Activated T-helper 17 cell treated with anti-CD3 and anti-CD28 coated beads, Interleukin-2, amount 50 U/mL, for 72 hours (primary cell): ENCODE results near the gene PCDH9. TPM values are rescaled to one million over a fixed set of nuclear protein-coding genes. Genes with fewer than 3 reads are reported as not detected.

Experiments
- ATAC-seq: fragments of 150-1000 bp; cut with Tn5 transposase; replicated peaks from 2 replicates; pipeline ENCODE4 v1.10.0; 2021; ENCODE audit warnings: mild to moderate bottlenecking, moderate library complexity
- H3K27ac Mint-ChIP-seq: one replicate; pipeline ENCODE4 v1.8.0; 2022; ENCODE audit warnings: mixed read lengths
- H3K27me3 Mint-ChIP-seq: one replicate; pipeline ENCODE4 v1.8.0; 2022; ENCODE audit warnings: mixed read lengths
- H3K36me3 Mint-ChIP-seq: one replicate; pipeline ENCODE4 v1.8.0; 2022; ENCODE audit warnings: low read depth, mild to moderate bottlenecking, mixed read lengths
- H3K4me1 Mint-ChIP-seq: one replicate; pipeline ENCODE4 v1.8.0; 2022; ENCODE audit warnings: mixed read lengths
- H3K4me3 Mint-ChIP-seq: one replicate; pipeline ENCODE4 v1.8.0; 2022; ENCODE audit warnings: mild to moderate bottlenecking, mixed read lengths
- H3K9me3 Mint-ChIP-seq: one replicate; pipeline ENCODE4 v1.8.0; 2022; ENCODE audit warnings: mixed read lengths
- total RNA-seq, 2 donors: library from RNA; stranded (reverse); gene quantifications; one replicate each; pipeline ENCODE4 v1.2.3, GENCODE V29; 2022

Gene PCDH9
- total RNA-seq, 2 donors from 2014 or later = 0.11 TPM

DNA sequence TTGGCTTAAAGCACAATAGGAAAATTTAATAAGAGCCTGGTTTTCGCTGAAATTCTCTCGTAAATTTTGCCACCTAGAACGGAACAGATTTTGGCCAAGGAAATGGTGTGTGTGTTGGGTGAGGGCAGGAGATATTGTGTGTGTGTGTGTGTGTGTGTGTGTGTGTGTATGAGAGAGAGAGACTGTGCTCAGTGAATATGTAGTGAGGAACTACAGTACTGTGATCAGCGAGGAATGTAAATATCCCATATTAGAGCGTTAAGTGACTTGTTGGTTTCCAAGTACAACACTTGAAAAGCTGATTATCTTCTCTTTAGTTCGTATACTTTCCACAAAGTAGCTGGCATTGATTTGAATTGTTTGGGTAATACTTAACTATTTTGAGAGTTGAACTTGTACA lies 738.9 kb downstream of the PCDH9 start:
- Mint-ChIP-seq H3K9me3 (peaks cover 11% of the 10 kb centered on the region), H3K27me3 (no peaks in the 10 kb centered on the region), H3K27ac (no peak overlapping the region), H3K4me3 (no peak overlapping the region), H3K36me3 (no peaks in the 10 kb centered on the region), H3K4me1 (no peaks in the 10 kb centered on the region)
- no peak for ATAC-seq

DNA sequence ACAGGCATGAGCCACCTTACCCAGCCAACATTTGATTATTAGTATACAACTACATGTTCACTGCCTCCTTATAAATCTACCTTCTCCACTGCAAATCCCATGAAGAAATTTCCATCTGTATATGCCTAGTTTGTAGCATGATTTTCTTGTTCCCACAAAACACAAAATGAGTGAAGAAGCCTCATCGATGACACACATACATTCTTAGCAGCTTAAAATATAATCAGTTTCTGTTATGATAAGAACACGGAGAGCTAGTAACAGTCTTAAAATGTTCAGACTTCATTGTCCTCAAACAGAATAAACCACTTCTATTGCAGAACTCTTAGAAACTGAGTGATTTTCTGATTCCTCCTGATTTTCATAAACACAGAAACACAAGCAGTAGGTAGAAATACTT lies 740.5 kb downstream of the PCDH9 start:
- H3K27me3 Mint-ChIP-seq = no peaks in the 10 kb centered on the region
- H3K9me3 Mint-ChIP-seq = peaks cover 7% of the 10 kb centered on the region
- H3K36me3 Mint-ChIP-seq = no peaks in the 10 kb centered on the region
- ATAC-seq = no peak
- no peak overlapping the region for H3K4me3 Mint-ChIP-seq
- no peaks in the 10 kb centered on the region for H3K4me1 Mint-ChIP-seq
- no peak overlapping the region for H3K27ac Mint-ChIP-seq

DNA sequence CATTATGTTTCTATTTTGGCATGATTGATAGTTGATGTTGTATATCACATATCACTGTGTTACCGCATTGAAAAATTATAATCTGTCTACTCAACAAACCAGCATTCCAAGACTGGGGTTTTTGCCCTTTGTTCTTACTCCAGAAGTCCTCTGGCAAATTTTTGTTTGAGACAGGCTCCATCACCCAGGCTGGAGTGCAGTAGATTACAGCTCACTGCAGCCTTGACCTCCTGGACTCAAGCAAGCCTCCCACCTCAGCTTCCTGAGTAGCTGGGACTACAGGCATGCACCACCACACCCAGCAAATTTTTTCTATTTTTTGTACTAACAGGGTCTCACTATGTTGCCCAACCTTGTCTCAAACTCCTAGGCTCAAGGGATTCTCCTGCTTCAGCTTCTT lies 741.0 kb downstream of the PCDH9 start:
- Mint-ChIP-seq H3K27ac (no peak overlapping the region), H3K27me3 (no peaks in the 10 kb centered on the region), H3K9me3 (peaks cover 7% of the 10 kb centered on the region), H3K36me3 (no peaks in the 10 kb centered on the region), H3K4me1 (no peaks in the 10 kb centered on the region), H3K4me3 (no peak overlapping the region)
- no peak for ATAC-seq

DNA sequence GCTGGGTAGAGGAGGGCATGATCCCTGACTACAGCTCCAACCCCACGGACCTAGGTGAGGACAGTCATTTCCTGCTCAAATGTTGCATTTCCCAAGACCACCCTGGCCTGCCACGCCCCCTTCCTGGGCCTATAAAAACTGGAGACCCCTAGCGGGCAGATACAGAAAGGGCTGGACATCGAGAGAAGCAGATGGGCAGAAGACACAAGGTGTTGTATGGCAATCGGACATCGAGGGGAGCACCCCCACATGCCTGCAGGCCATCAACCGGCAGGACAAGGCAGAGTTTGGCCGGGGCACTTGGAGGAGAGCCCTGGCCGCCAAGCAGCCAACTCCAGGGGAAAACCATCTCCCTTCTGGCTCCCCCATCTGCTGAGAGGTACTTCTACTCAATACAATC lies 746.4 kb downstream of the PCDH9 start:
- H3K4me3 Mint-ChIP-seq = no peak overlapping the region
- no peak for ATAC-seq
- no peaks in the 10 kb centered on the region for H3K36me3 Mint-ChIP-seq
- no peaks in the 10 kb centered on the region for H3K4me1 Mint-ChIP-seq
- peaks cover 6% of the 10 kb centered on the region for H3K9me3 Mint-ChIP-seq
- H3K27ac Mint-ChIP-seq = no peak overlapping the region
- no peaks in the 10 kb centered on the region for H3K27me3 Mint-ChIP-seq

DNA sequence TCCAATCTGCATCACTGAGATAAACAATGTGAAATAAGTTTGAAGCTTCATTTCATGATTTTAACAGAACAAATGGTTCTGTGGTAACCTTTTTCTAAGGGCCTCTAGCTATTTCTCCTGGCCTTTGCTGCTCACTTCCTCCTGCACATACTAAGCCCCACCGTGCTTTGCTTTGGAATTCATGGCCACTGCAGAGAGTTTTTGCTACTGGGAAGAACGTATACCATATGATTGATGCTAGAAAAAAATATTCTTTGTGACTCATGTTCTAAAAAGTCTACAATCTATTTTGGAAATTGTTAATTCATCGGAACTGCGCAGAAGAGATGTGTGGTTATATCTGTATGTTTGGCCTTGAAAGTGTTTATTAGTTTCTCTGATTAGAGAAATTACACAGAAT lies 747.3 kb downstream of the PCDH9 start:
- Mint-ChIP-seq H3K36me3 (no peaks in the 10 kb centered on the region), H3K27me3 (no peaks in the 10 kb centered on the region), H3K4me3 (no peak overlapping the region), H3K4me1 (no peaks in the 10 kb centered on the region), H3K9me3 (peaks cover 4% of the 10 kb centered on the region), H3K27ac (no peak overlapping the region)
- no peak for ATAC-seq

DNA sequence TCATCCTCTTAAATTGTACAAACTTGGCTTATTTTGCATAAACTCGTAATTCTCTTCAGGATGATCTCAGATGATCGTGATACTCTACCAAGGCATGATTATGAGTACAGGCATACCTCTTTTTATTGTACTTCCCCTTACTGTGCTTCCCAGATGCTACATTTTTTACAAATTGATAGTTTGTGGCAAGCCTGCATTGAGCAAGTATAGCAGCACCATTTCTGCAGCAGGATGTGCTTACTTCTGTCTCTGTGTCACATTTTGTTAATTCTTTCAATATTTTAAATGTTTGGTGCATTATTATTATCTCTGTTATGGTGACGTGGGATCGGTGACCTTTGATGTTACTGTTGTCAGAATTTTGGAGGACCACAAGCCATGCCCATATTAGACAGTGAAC lies 752.3 kb downstream of the PCDH9 start:
- H3K27ac Mint-ChIP-seq = no peak overlapping the region
- no peaks in the 10 kb centered on the region for H3K36me3 Mint-ChIP-seq

DNA sequence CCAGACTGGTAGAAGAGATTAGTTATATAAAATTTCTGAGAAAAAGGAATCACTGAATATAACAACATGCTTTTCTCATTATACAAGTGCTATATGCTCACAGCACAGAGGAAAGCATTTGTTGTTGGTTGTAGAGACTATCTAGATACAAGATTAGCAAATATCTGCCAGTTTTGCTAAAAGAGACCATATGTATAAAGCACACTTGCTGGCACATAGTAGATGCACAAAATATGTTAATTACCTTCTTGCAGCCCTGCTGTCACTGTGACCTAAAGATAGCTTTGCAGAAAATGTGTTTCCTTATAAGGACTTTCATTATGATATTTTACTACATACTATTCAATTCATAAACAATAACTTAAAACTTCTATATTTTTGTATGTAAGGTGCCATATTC lies 755.1 kb downstream of the PCDH9 start:
- Mint-ChIP-seq H3K36me3 (no peaks in the 10 kb centered on the region), H3K9me3 (peaks cover 5% of the 10 kb centered on the region), H3K27me3 (no peaks in the 10 kb centered on the region), H3K27ac (no peak overlapping the region), H3K4me3 (no peak overlapping the region), H3K4me1 (no peaks in the 10 kb centered on the region)
- no peak for ATAC-seq

More for the DNA sequence above, 752.3 kb downstream of the PCDH9 start:
- no peaks in the 10 kb centered on the region for H3K4me1 Mint-ChIP-seq
- peaks cover 7% of the 10 kb centered on the region for H3K9me3 Mint-ChIP-seq
- no peaks in the 10 kb centered on the region for H3K27me3 Mint-ChIP-seq
- H3K4me3 Mint-ChIP-seq = no peak overlapping the region
- no peak for ATAC-seq

DNA sequence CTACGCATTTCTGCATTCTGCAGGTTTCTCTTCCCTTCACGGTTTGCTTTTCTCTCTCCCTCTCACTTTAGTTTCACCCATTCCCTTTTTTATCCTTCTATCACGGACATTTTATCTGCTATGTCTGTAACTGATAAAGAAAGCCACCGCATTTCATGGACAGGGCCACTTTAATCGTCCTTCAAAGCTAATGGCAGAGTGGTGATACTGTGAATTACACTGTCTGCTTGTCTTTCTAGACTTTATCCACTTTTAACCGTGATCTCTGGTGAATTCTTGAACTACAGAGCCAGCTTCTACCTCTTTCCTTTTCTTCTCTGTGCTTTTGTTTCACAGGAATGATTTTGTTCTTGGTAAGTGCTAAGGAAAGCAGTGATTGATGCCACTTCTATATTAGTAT lies 760.4 kb downstream of the PCDH9 start:
- Mint-ChIP-seq H3K27me3 (no peaks in the 10 kb centered on the region), H3K9me3 (peaks cover 4% of the 10 kb centered on the region), H3K27ac (no peak overlapping the region), H3K4me3 (no peak overlapping the region), H3K36me3 (no peaks in the 10 kb centered on the region), H3K4me1 (no peaks in the 10 kb centered on the region)
- ATAC-seq = no peak

DNA sequence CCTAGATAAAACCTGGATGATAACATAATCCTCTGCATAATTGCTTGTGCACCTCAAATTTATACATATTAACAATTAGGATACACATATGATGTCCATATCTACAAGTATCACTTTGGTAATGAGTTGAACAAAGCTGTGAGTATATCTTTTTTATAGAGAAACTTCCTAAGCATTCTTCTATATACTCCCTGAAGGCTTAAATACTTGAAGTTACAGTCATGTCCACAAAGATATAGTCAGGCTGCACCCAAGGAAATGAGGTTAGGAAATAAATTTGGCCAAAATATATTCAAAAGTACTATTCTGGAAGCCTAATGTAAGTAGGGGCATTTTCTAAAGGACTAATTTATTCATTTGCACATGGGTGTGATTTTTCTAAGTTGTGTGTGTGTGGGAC lies 761.5 kb downstream of the PCDH9 start:
- Mint-ChIP-seq H3K4me3 (no peak overlapping the region), H3K9me3 (peaks cover 4% of the 10 kb centered on the region), H3K4me1 (no peaks in the 10 kb centered on the region), H3K27ac (no peak overlapping the region), H3K36me3 (no peaks in the 10 kb centered on the region), H3K27me3 (no peaks in the 10 kb centered on the region)
- ATAC-seq = no peak

DNA sequence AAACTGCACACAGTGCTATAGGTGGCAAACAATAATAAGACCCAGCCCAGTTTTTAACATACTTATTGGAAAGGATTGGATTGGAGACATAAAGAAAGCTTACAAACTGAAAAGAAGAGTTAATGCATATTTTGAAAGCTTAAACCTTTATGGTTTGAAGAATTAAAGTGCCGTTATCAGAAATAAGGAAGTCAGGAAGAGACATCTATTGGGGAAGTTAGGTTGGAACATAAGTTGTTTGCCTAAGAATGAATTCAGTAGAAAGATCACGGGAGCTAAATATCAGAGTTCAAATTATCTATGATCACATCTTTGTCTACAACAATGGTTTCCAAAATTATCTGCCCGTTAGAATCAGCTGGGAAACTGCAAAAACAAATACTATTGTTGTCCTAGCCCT lies 767.9 kb downstream of the PCDH9 start:
- no peaks in the 10 kb centered on the region for H3K36me3 Mint-ChIP-seq
- no peak overlapping the region for H3K27ac Mint-ChIP-seq
- ATAC-seq = no peak
- peaks cover 7% of the 10 kb centered on the region for H3K9me3 Mint-ChIP-seq
- H3K27me3 Mint-ChIP-seq = no peaks in the 10 kb centered on the region
- no peak overlapping the region for H3K4me3 Mint-ChIP-seq
- H3K4me1 Mint-ChIP-seq = no peaks in the 10 kb centered on the region

DNA sequence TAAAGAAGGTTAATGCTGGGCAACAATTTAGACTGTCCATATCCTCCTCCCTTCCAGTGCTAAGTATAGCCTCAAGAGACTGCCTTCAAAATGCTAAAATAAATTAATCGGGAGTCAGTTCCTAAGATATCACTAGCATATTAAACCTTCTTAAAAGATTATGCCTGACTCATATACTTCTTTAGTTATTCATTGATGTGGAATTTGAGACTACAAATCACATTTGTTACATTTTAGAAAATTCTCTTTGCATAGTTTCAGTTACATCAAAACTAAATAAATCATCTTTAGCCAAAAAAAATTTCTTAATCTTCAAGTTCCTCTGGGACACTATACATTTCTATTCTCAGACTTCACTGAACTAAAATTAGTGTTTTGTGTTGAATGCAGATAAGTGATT lies 769.1 kb downstream of the PCDH9 start:
- H3K4me1 Mint-ChIP-seq = no peaks in the 10 kb centered on the region

DNA sequence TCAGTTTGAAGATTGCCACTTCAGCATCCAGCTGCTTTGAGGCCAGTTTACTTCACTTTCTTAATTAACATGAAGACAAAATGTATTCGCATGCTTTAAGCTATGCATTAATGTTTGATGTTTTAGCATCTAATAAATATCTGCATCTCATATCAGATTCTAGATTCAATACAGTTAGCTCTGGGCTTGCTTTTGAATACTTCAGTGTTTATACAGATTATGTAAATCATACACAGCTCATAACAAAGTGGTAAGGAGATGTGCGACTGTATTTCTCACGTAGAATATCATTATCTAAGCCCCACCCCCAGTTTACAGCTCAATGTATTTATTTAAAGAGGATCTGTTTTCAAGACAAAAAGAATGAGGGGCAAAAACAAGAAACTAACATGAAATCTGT lies 770.5 kb downstream of the PCDH9 start:
- no peak overlapping the region for H3K4me3 Mint-ChIP-seq
- no peaks in the 10 kb centered on the region for H3K4me1 Mint-ChIP-seq
- H3K36me3 Mint-ChIP-seq = no peaks in the 10 kb centered on the region
- no peak for ATAC-seq
- H3K9me3 Mint-ChIP-seq = peaks cover 7% of the 10 kb centered on the region
- H3K27me3 Mint-ChIP-seq = no peaks in the 10 kb centered on the region
- H3K27ac Mint-ChIP-seq = no peak overlapping the region

More for the DNA sequence above, 769.1 kb downstream of the PCDH9 start:
- Mint-ChIP-seq H3K27ac (no peak overlapping the region), H3K9me3 (peaks cover 7% of the 10 kb centered on the region), H3K27me3 (no peaks in the 10 kb centered on the region), H3K4me3 (no peak overlapping the region), H3K36me3 (no peaks in the 10 kb centered on the region)
- no peak for ATAC-seq

DNA sequence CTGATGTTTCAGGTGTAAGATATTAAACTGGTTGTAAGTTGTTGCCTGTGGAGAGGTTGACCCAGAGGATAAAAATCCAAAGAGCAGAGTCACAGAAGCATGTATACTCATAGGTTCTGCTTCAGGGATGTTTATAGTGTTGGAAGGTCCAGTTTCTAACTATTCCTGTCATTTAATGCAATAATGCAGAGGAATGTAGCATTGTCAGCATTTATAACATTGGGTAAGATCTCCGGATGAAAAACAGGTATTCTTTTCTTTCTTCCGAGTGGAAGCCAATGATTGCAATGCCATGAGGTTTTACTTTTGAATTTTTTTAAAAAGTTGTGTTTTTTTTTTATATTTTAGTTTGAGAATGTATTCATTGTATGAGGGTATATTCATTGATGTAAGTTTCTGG lies 771.0 kb downstream of the PCDH9 start:
- H3K4me3 Mint-ChIP-seq = no peak overlapping the region
- peaks cover 7% of the 10 kb centered on the region for H3K9me3 Mint-ChIP-seq
- no peak overlapping the region for H3K27ac Mint-ChIP-seq
- no peak for ATAC-seq
- no peaks in the 10 kb centered on the region for H3K36me3 Mint-ChIP-seq
- H3K27me3 Mint-ChIP-seq = no peaks in the 10 kb centered on the region
- H3K4me1 Mint-ChIP-seq = no peaks in the 10 kb centered on the region

DNA sequence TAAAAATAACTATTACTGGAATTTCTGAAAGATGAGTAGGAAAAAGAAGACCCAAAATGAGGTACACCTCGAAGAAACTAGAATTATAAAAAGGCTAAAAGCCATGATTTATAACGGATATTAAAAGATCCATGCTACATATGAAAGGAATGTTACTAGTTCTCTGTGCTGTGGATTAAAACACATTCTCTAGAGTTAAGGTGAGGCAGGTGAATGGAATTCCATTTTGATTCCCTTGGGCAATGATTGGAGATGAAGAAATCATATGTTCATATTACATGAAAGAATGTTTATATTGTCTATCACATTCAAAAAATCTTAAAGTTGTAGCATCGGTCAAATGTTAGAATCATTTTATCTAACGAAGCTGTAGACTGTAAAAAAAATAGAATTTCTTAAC lies 783.7 kb downstream of the PCDH9 start:
- Mint-ChIP-seq H3K27ac (no peak overlapping the region), H3K4me1 (no peaks in the 10 kb centered on the region), H3K4me3 (no peak overlapping the region), H3K9me3 (peaks cover 4% of the 10 kb centered on the region), H3K36me3 (no peaks in the 10 kb centered on the region), H3K27me3 (no peaks in the 10 kb centered on the region)
- ATAC-seq = no peak

DNA sequence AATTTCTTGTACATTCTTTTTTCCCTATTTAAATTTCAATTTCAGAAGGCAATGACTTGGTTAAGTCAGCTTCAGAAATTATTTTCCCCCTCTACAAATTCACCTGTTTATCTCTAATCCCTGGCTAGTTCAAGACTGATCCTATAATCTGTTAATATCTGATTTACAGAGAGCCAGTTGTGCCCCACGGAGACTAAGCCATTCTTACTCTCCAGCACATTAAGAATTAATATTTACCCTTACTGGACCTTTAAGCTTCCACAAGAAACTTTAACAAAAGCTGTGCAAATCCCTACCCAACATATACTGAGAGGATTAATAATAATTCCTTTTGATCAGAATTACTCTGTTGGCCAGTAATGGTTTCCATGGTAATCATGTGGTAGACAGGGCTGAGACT lies 786.2 kb downstream of the PCDH9 start:
- Mint-ChIP-seq H3K27me3 (no peaks in the 10 kb centered on the region), H3K36me3 (no peaks in the 10 kb centered on the region), H3K4me3 (no peak overlapping the region), H3K4me1 (no peaks in the 10 kb centered on the region), H3K27ac (no peak overlapping the region), H3K9me3 (no peaks in the 10 kb centered on the region)
- no peak for ATAC-seq

DNA sequence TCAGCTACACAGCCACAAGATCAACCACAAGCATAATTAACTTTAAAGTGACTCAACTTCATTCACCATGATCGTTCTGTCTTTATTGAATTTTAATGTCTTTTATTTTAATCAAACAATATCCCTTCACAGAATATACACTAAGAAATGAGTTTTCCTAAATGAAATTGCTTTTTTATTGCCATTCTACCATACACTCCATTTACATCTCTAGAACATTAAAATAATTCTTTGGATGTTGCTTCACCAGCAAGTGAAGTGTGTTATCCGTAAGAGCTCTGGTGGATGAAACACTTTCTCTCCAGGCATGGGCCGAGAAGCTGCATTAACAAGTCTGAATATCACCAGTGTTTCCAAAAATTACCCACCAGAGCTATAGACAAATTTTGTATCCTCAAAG lies 789.2 kb downstream of the PCDH9 start:
- Mint-ChIP-seq H3K4me1 (no peaks in the 10 kb centered on the region), H3K4me3 (no peak overlapping the region), H3K9me3 (no peaks in the 10 kb centered on the region), H3K36me3 (no peaks in the 10 kb centered on the region), H3K27ac (no peak overlapping the region), H3K27me3 (no peaks in the 10 kb centered on the region)
- ATAC-seq = no peak
